ENCODE results near the gene MTERF4. TPM values are rescaled to one million over a fixed set of nuclear protein-coding genes. Genes with fewer than 3 reads are reported as not detected.

MTERF4 gene
- total and polyA plus RNA-seq, 10 of the 15 experiments (the other 5 are each of a cell fraction or from before 2014, with no cell fraction given): 36.7 to 69.1 (median 45.5) TPM

GRCh38 chr2:241108271-241109209 is 6.5 kb upstream of the MTERF4 start:
- ChIA-PET SMC1A (ENCODE audit: uncharacterized antibody, unreplicated experiment) (interaction anchor here (0.6 to 1.3 kb wide), 4 partner anchors 11 to 37 kb away, joined by 3 to 5 read pairs (median 4); no protein-coding TSS in a partner anchor), CTCF (interaction anchor here (1.9 kb wide), 1 partner anchor 30 kb away, joined by 5 read pairs; no protein-coding TSS in a partner anchor), POLR2A (interaction anchor here (5.2 kb wide), 1 partner anchor 8 kb away, joined by 54 read pairs; the partner anchor contains the start of gene MTERF4), RAD21 (ENCODE audit: unreplicated experiment) (interaction anchor here (0.8 kb wide), 1 partner anchor 20 kb away, joined by 3 read pairs; no protein-coding TSS in a partner anchor)
- intact Hi-C loops (cut with micrococcal nuclease; ENCODE audit: unreplicated experiment): no loop called here
- FAIRE-seq (no peak), ATAC-seq (no peak), DNase-seq (ENCODE audit: low read depth, low spot score) (no peak)
- Histone ChIP-seq H3K27ac (ENCODE audit: control insufficient read depth, insufficient read depth) (peak overlapping the region; percentile 46; the same call in 1 of the 2 replicates), H3K79me2 (ENCODE audit: control insufficient read depth, insufficient read depth, low read length) (peaks cover 32% of the 10 kb centered on the region), H3K9ac (ENCODE audit: control insufficient read depth, insufficient read depth, low read length) (no peak overlapping the region), H3K9me3 (replicated peaks; ENCODE audit: control insufficient read depth, insufficient read depth, low read length) (no peaks in the 10 kb centered on the region), H3K27me3 (replicated peaks in 1 of 2; ENCODE audit: control insufficient read depth in 2 of 2, insufficient read depth in 2 of 2, low read length in 1 of 2) (no peaks in the 10 kb centered on the region), H4K20me1 (ENCODE audit: control insufficient read depth, insufficient read depth) (no peaks in the 10 kb centered on the region), H3K4me3 (no peak overlapping the region), H2AFZ (ENCODE audit: control insufficient read depth, low read depth, low read length) (peak overlapping the region; percentile 18; the same call in 1 of the 2 replicates), H3K36me3 (ENCODE audit: control insufficient read depth in 2 of 2, insufficient read depth in 2 of 2, low read length in 1 of 2) (peaks cover 4 to 12% of the 10 kb centered on the region in 2 experiments; a peak in 3 of 4 replicates), H3K4me2 (ENCODE audit: control insufficient read depth, insufficient read depth) (peak overlapping the region; percentile 66), H3K4me1 (ENCODE audit: control insufficient read depth, insufficient read depth, low read length) (peaks cover 36% of the 10 kb centered on the region)
- no TSS peak for BruUV-seq (replicated peaks)
- TF ChIP-seq BRCA1 (IDR thresholded peaks at IDR 0.05; ENCODE audit: low read depth, low read length) (no peak), EGR1 (IDR thresholded peaks at IDR 0.05; ENCODE audit: borderline replicate concordance in 1 of 2, low read depth in 2 of 2, low read length in 2 of 2) (no peak), IRF3 (IDR thresholded peaks at IDR 0.05) (no peak), PRDM15 (CRISPR knock-in tag; IDR thresholded peaks at IDR 0.05) (no peak)
- TF ChIP-seq, protein P1, sequence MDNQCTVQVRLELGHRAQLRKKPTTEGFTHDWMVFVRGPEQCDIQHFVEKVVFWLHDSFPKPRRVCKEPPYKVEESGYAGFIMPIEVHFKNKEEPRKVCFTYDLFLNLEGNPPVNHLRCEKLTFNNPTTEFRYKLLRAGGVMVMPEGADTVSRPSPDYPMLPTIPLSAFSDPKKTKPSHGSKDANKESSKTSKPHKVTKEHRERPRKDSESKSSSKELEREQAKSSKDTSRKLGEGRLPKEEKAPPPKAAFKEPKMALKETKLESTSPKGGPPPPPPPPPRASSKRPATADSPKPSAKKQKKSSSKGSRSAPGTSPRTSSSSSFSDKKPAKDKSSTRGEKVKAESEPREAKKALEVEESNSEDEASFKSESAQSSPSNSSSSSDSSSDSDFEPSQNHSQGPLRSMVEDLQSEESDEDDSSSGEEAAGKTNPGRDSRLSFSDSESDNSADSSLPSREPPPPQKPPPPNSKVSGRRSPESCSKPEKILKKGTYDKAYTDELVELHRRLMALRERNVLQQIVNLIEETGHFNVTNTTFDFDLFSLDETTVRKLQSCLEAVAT (IDR thresholded peaks at IDR 0.05): peak; percentile 67; the same call in 1 of the 2 replicates
- TF ChIP-seq, protein P2, sequence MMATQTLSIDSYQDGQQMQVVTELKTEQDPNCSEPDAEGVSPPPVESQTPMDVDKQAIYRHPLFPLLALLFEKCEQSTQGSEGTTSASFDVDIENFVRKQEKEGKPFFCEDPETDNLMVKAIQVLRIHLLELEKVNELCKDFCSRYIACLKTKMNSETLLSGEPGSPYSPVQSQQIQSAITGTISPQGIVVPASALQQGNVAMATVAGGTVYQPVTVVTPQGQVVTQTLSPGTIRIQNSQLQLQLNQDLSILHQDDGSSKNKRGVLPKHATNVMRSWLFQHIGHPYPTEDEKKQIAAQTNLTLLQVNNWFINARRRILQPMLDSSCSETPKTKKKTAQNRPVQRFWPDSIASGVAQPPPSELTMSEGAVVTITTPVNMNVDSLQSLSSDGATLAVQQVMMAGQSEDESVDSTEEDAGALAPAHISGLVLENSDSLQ (IDR thresholded peaks at IDR 0.05): no peak
- WGBS (ENCODE audit: insufficient coverage, insufficient replicate concordance, low lambda C conversion rate, missing lambda C conversion rate): 51% methylated on average over 32 of the region's 35 CpGs
- in situ Hi-C loops (cut with MboI): no loop called here
